ENCODE measurements around the gene PLK3. TPM values are rescaled to one million over a fixed set of nuclear protein-coding genes. Genes with fewer than 3 reads are reported as not detected.

Gene PLK3
- total RNA-seq, 1 donor from 2014 or later = 5.4 TPM

DNA sequence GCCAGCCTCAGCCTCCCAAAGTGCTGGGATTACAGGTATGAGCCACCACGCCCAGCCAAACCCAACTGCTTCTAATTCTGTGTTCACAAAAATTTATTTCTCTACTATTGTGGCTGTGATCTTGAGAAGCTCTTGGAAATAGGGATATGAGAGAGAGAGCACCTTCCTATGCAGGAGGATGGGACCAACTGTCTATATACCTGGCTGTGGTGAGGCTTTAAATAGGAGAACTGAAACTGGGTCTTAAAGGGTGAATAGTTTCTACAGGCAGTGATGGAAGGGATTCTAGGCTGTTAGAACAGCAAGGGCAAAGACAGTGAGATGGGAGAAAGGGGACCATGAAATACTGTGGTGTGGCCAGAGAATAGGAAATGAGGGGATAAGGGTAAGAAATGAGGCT is 51.1 kb downstream of the PLK3 start:
- intact Hi-C loops (cut with micrococcal nuclease) = loop anchor here (10.0 kb wide), 1 partner anchor 133 kb away; the partner anchor contains the start of gene EIF2B3
- no peak for DNase-seq
- TF ChIP-seq, protein P1, sequence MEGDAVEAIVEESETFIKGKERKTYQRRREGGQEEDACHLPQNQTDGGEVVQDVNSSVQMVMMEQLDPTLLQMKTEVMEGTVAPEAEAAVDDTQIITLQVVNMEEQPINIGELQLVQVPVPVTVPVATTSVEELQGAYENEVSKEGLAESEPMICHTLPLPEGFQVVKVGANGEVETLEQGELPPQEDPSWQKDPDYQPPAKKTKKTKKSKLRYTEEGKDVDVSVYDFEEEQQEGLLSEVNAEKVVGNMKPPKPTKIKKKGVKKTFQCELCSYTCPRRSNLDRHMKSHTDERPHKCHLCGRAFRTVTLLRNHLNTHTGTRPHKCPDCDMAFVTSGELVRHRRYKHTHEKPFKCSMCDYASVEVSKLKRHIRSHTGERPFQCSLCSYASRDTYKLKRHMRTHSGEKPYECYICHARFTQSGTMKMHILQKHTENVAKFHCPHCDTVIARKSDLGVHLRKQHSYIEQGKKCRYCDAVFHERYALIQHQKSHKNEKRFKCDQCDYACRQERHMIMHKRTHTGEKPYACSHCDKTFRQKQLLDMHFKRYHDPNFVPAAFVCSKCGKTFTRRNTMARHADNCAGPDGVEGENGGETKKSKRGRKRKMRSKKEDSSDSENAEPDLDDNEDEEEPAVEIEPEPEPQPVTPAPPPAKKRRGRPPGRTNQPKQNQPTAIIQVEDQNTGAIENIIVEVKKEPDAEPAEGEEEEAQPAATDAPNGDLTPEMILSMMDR (IDR thresholded peaks at IDR 0.05; ENCODE audit: borderline replicate concordance) = no peak
- Histone ChIP-seq H3K4me1 (peaks cover 14% of the 10 kb centered on the region), H3K9me3 (replicated peaks) (no peaks in the 10 kb centered on the region), H3K27ac (replicated peaks) (no peak overlapping the region), H3K4me3 (no peak overlapping the region), H3K36me3 (peaks cover 16% of the 10 kb centered on the region), H3K27me3 (ENCODE audit: low read depth) (no peaks in the 10 kb centered on the region)

- TF ChIP-seq, protein P1 (IDR thresholded peaks at IDR 0.05; ENCODE audit: borderline replicate concordance) = no peak
- H3K9me3 ChIP-seq (replicated peaks) = no peaks in the 10 kb centered on the region
- H3K4me3 ChIP-seq = no peak overlapping the region
- H3K27me3 ChIP-seq (ENCODE audit: low read depth) = no peaks in the 10 kb centered on the region
- no peak for DNase-seq
- peaks cover 14% of the 10 kb centered on the region for H3K4me1 ChIP-seq
- no peak overlapping the region for H3K27ac ChIP-seq (replicated peaks)
- peaks cover 30% of the 10 kb centered on the region for H3K36me3 ChIP-seq
- intact Hi-C loops (cut with micrococcal nuclease) = loop anchor here (10.0 kb wide), 1 partner anchor 132 kb away; the partner anchor contains the start of gene EIF2B3
Observed at GRCh38 chr1:44853201-44853600, 53.0 kb downstream of the PLK3 start.

- Histone ChIP-seq H3K36me3 (peaks cover 30% of the 10 kb centered on the region), H3K4me1 (no peaks in the 10 kb centered on the region), H3K27ac (replicated peaks) (no peak overlapping the region), H3K9me3 (replicated peaks) (no peaks in the 10 kb centered on the region), H3K4me3 (no peak overlapping the region), H3K27me3 (ENCODE audit: low read depth) (no peaks in the 10 kb centered on the region)
- intact Hi-C loops (cut with micrococcal nuclease) = loop anchor here (10.0 kb wide), 1 partner anchor 130 kb away; the partner anchor contains the start of gene EIF2B3
- DNase-seq = no peak
- TF ChIP-seq, protein P1 (IDR thresholded peaks at IDR 0.05; ENCODE audit: borderline replicate concordance) = no peak
Observed at GRCh38 chr1:44854970-44855369, 54.8 kb downstream of the PLK3 start.

Other genes starting within 250 kb of the PLK3 start
- gene TMEM53, start 125.9 kb upstream of the PLK3 start, total RNA-seq = 11.5 TPM
- gene ARMH1, start 125.7 kb upstream of the PLK3 start, total RNA-seq = 1.1 TPM
- not detected for gene RNU5D-1, start 69.2 kb upstream of the PLK3 start, total RNA-seq
- gene KIF2C, start 60.5 kb upstream of the PLK3 start, total RNA-seq = 1.6 TPM
- gene RPS8, start 24.8 kb upstream of the PLK3 start, total RNA-seq = 717 TPM
- gene BEST4, start 12.2 kb upstream of the PLK3 start, total RNA-seq = 0.11 TPM
- gene DYNLT4, start 7.0 kb downstream of the PLK3 start, total RNA-seq = 1.9 TPM
- gene BTBD19, start 8.1 kb downstream of the PLK3 start, total RNA-seq = 3.5 TPM
- gene PTCH2, start 42.9 kb downstream of the PLK3 start, total RNA-seq = 0.25 TPM
- 42.1 TPM for gene EIF2B3, start 186.2 kb downstream of the PLK3 start, total RNA-seq
- gene HECTD3, start 210.9 kb downstream of the PLK3 start, total RNA-seq = 19.1 TPM
- gene UROD, start 211.9 kb downstream of the PLK3 start, total RNA-seq = 67.5 TPM